Stimulated activated effector memory CD8-positive, alpha-beta T cell treated with anti-CD3 and anti-CD28 coated beads, Interleukin-12 subunit alpha, Interleukin-12 subunit beta, amount 100 ng/mL, for 72 hours (primary cell): ENCODE results near the gene ZNF629.

Experiments used
- ATAC-seq: fragments of 150-1000 bp; cut with Tn5 transposase; 2 replicates; pipeline ENCODE4 v1.10.0; 2021
- DNase-seq, 2 donors: peaks; one replicate each; pipeline ENCODE4 v3.0.0; 2021 to 2022; ENCODE audit warnings: low spot score in 2 of 2
- H3K27ac Mint-ChIP-seq: one replicate; pipeline ENCODE4 v1.8.0; 2022; ENCODE audit warnings: mild to moderate bottlenecking, mixed read lengths
- H3K36me3 Mint-ChIP-seq: one replicate; pipeline ENCODE4 v1.8.0; 2022; ENCODE audit warnings: mild to moderate bottlenecking, mixed read lengths
- H3K4me1 Mint-ChIP-seq: one replicate; pipeline ENCODE4 v1.8.0; 2022; ENCODE audit warnings: mixed read lengths
- H3K4me3 Mint-ChIP-seq: one replicate; pipeline ENCODE4 v1.8.0; 2022; ENCODE audit warnings: mild to moderate bottlenecking, mixed read lengths
- H3K9me3 Mint-ChIP-seq: one replicate; pipeline ENCODE4 v1.8.0; 2022; ENCODE audit warnings: mixed read lengths

ZNF629 gene

DNA sequence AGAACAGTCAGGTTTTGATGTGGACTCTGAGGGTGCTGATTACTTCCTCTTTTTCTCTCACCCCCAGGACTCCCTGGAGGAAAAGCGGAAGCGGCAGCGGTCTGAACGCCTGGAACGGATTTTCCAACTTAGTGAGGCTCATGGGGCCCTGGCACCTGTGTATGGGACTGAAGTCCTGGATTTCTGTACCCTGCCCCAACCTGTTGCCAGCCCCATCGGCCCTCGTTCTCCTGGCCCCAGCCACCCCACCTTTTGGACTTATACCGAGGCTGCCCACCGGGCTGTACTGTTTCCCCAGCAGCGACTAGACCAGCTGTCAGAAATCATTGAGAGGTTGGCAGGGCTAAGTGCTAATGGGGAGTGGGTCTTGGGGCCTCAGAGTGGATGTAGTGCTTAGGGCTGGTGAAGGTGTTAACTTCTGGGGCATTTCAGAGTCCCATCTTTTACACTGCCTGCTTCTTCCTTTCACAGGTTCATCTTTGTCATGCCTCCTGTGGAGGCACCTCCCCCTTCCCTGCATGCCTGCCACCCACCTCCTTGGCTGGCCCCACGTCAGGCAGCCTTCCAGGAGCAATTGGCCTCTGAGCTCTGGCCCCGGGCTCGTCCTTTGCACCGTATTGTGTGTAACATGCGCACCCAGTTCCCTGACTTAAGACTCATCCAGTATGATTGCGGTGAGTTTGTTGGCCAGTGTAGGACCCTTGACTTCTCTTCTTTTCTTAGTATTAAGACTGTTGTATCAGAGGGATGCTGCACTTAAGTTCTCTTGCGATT, 57.9 kb downstream of the ZNF629 start:
- no peak overlapping the region for H3K27ac Mint-ChIP-seq
- H3K4me3 Mint-ChIP-seq = no peak overlapping the region
- DNase-seq = no peak
- H3K36me3 Mint-ChIP-seq = peaks cover 100% of the 10 kb centered on the region
- no peaks in the 10 kb centered on the region for H3K9me3 Mint-ChIP-seq
- peaks cover 18% of the 10 kb centered on the region for H3K4me1 Mint-ChIP-seq
- ATAC-seq = no peak
